ENCODE measurements around the gene ECI2. TPM values are rescaled to one million over a fixed set of nuclear protein-coding genes. Genes with fewer than 3 reads are reported as not detected.
"Not testable (repeated sequence)": the region's sequence is repeated elsewhere in the genome, so short reads cannot be mapped to it uniquely, and the experiment has no call there.

ECI2 gene
- total and polyA plus RNA-seq, 10 of the 15 experiments (the other 5 are each of a cell fraction or from before 2014, with no cell fraction given): 38.7 to 129 (median 60.1) TPM

- Histone ChIP-seq H3K36me3 (ENCODE audit: control insufficient read depth in 2 of 2, insufficient read depth in 2 of 2, low read length in 1 of 2) (no peaks in the 10 kb centered on the region), H3K4me2 (ENCODE audit: control insufficient read depth, insufficient read depth) (no peak overlapping the region), H3K4me3 (no peak overlapping the region), H2AFZ (ENCODE audit: control insufficient read depth, low read depth, low read length) (no peak overlapping the region), H3K9ac (ENCODE audit: control insufficient read depth, insufficient read depth, low read length) (no peak overlapping the region), H3K27ac (ENCODE audit: control insufficient read depth, insufficient read depth) (no peak overlapping the region), H3K27me3 (replicated peaks in 1 of 2; ENCODE audit: control insufficient read depth in 2 of 2, insufficient read depth in 2 of 2, low read length in 1 of 2) (no peaks in the 10 kb centered on the region; a peak in 1 of 4 replicates), H3K9me3 (replicated peaks; ENCODE audit: control insufficient read depth, insufficient read depth, low read length) (no peaks in the 10 kb centered on the region), H4K20me1 (ENCODE audit: control insufficient read depth, insufficient read depth) (no peaks in the 10 kb centered on the region), H3K4me1 (ENCODE audit: control insufficient read depth, insufficient read depth, low read length) (no peaks in the 10 kb centered on the region), H3K79me2 (ENCODE audit: control insufficient read depth, insufficient read depth, low read length) (no peaks in the 10 kb centered on the region)
- FAIRE-seq (no peak), DNase-seq (ENCODE audit: low read depth, low spot score) (no peak), ATAC-seq (no peak)
- ChIA-PET POLR2A (interaction anchor here (1.5 kb wide), 1 partner anchor 10 kb away, joined by 3 read pairs; no protein-coding TSS in a partner anchor), RAD21 (ENCODE audit: unreplicated experiment) (no interaction called here), SMC1A (ENCODE audit: uncharacterized antibody, unreplicated experiment) (no interaction called here), CTCF (no interaction called here)
- intact Hi-C loops (cut with micrococcal nuclease; ENCODE audit: unreplicated experiment) (no loop called here), in situ Hi-C loops (cut with MboI) (no loop called here)
- TF ChIP-seq ZNF217 (IDR thresholded peaks at IDR 0.05): no peak
- TF ChIP-seq HSF1 (IDR thresholded peaks at IDR 0.05; ENCODE audit: low read depth, low read length): no peak
- no peak for TF ChIP-seq MTA2 (IDR thresholded peaks at IDR 0.05; ENCODE audit: low read depth)
- no peak for TF ChIP-seq POLR2AphosphoS5 (IDR thresholded peaks at IDR 0.05; ENCODE audit: low read length)
- TF ChIP-seq MXI1 (IDR thresholded peaks at IDR 0.05; ENCODE audit: low read depth, low read length): no peak
- TF ChIP-seq KLF5 (IDR thresholded peaks at IDR 0.05; ENCODE audit: partially characterized antibody): no peak
- BruUV-seq (replicated peaks): no TSS peak
- 49% methylated on average over 7 of the region's 7 CpGs for WGBS (ENCODE audit: insufficient coverage, insufficient replicate concordance, low lambda C conversion rate, missing lambda C conversion rate)
Measured at GRCh38 chr6:4091941-4092340, 43.4 kb downstream of the ECI2 start.

GRCh38 chr6:4090043-4090442 lies 45.3 kb downstream of the ECI2 start:
- H3K27ac ChIP-seq (ENCODE audit: control insufficient read depth, insufficient read depth); BruUV-seq (replicated peaks); H3K9ac ChIP-seq (ENCODE audit: control insufficient read depth, insufficient read depth, low read length); ATAC-seq; in situ Hi-C loops (cut with MboI); DNase-seq (ENCODE audit: low read depth, low spot score); CTCF ChIA-PET; H2AFZ ChIP-seq (ENCODE audit: control insufficient read depth, low read depth, low read length); H3K9me3 ChIP-seq (replicated peaks; ENCODE audit: control insufficient read depth, insufficient read depth, low read length); intact Hi-C loops (cut with micrococcal nuclease; ENCODE audit: unreplicated experiment); H3K4me1 ChIP-seq (ENCODE audit: control insufficient read depth, insufficient read depth, low read length); SMC1A ChIA-PET (ENCODE audit: uncharacterized antibody, unreplicated experiment); H3K27me3 ChIP-seq (replicated peaks in 1 of 2; ENCODE audit: control insufficient read depth in 2 of 2, insufficient read depth in 2 of 2, low read length in 1 of 2); H3K36me3 ChIP-seq (ENCODE audit: control insufficient read depth in 2 of 2, insufficient read depth in 2 of 2, low read length in 1 of 2); POLR2A ChIA-PET; H3K4me2 ChIP-seq (ENCODE audit: control insufficient read depth, insufficient read depth); RAD21 ChIA-PET (ENCODE audit: unreplicated experiment); H3K79me2 ChIP-seq (ENCODE audit: control insufficient read depth, insufficient read depth, low read length); H4K20me1 ChIP-seq (ENCODE audit: control insufficient read depth, insufficient read depth); H3K4me3 ChIP-seq; FAIRE-seq: not testable (repeated sequence)
- WGBS (ENCODE audit: insufficient coverage, insufficient replicate concordance, low lambda C conversion rate, missing lambda C conversion rate): 83% methylated on average over 23 of the region's 26 CpGs
